GM23248 (cell line): ENCODE measurements around the gene DDX3X. TPM values are rescaled to one million over a fixed set of nuclear protein-coding genes. Genes with fewer than 3 reads are reported as not detected.

ENCODE experiments used
- DNase-seq: peaks from one replicate; pipeline ENCODE4 v3.0.0-alpha.2; 2015
- H2AFZ ChIP-seq: fragments of 200-600 bp; sonication (generic); 2 replicates; pipeline ENCODE4 v1.6.1; 2016; ENCODE audit warnings: antibody characterized with exemption
- H3F3A ChIP-seq: fragments of 200-600 bp; sonication (generic); 2 replicates; pipeline ENCODE4 v1.6.1; 2016; ENCODE audit warnings: mild to moderate bottlenecking, antibody characterized with exemption, mixed run types; ENCODE audit not compliant: insufficient read depth
- H3K27ac ChIP-seq: fragments of 200-600 bp; sonication (generic); 2 replicates; pipeline ENCODE4 v1.5.1; 2016; ENCODE audit warnings: mild to moderate bottlenecking
- H3K27me3 ChIP-seq: fragments of 200-600 bp; sonication (generic); replicated peaks from 2 replicates; pipeline ENCODE4 v1.6.1; 2016; ENCODE audit warnings: mild to moderate bottlenecking; ENCODE audit not compliant: insufficient read depth
- H3K36me3 ChIP-seq: fragments of 200-600 bp; sonication (generic); 2 replicates; pipeline ENCODE4 v1.6.1; 2016; ENCODE audit warnings: low read depth, mild to moderate bottlenecking
- H3K4me1 ChIP-seq: fragments of 200-600 bp; sonication (generic); 2 replicates; pipeline ENCODE4 v1.6.1; 2016; ENCODE audit warnings: mild to moderate bottlenecking; ENCODE audit not compliant: insufficient read depth
- H3K4me2 ChIP-seq: fragments of 200-600 bp; sonication (generic); one replicate; pipeline ENCODE4 v1.6.1; 2016; ENCODE audit warnings: mild to moderate bottlenecking; ENCODE audit not compliant: unreplicated experiment
- H3K4me3 ChIP-seq: fragments of 200-600 bp; sonication (generic); 2 replicates; pipeline ENCODE4 v1.5.1; 2016; ENCODE audit warnings: mild to moderate bottlenecking
- H3K79me2 ChIP-seq: fragments of 200-600 bp; sonication (generic); 2 replicates; pipeline ENCODE4 v1.6.1; 2016; ENCODE audit warnings: mild to moderate bottlenecking; ENCODE audit not compliant: insufficient read depth
- H3K9ac ChIP-seq: fragments of 200-600 bp; sonication (generic); 2 replicates; pipeline ENCODE4 v1.6.1; 2016; ENCODE audit warnings: mild to moderate bottlenecking
- H3K9me2 ChIP-seq: fragments of 200-600 bp; sonication (generic); 2 replicates; pipeline ENCODE4 v1.6.1; 2016; ENCODE audit warnings: mixed run types, mild to moderate bottlenecking, moderate library complexity; ENCODE audit not compliant: insufficient read depth
- H3K9me3 ChIP-seq: fragments of 200-600 bp; sonication (generic); one replicate; pipeline ENCODE4 v1.6.1; 2017; ENCODE audit warnings: low read depth
- H4K20me1 ChIP-seq: fragments of 200-600 bp; sonication (generic); 2 replicates; pipeline ENCODE4 v1.6.0; 2016; ENCODE audit not compliant: insufficient read depth
- EZH2 ChIP-seq: fragments of 200-600 bp; sonication (generic); IDR thresholded peaks from 2 replicates; pipeline ENCODE4 v1.6.1; 2018; ENCODE audit warnings: antibody characterized with exemption, mild to moderate bottlenecking; ENCODE audit not compliant: insufficient read depth, poor library complexity, severe bottlenecking
- EZH2phosphoT487 ChIP-seq: fragments of 200-600 bp; sonication (generic); IDR thresholded peaks from 2 replicates; pipeline ENCODE4 v1.6.1; 2018; ENCODE audit warnings: antibody characterized with exemption, moderate library complexity, mild to moderate bottlenecking, low read depth; ENCODE audit not compliant: insufficient read depth
- WGBS, 2 experiments: methylation state at CpG; one replicate each; pipeline ENCODE4 v1.1.6; 2015 to 2017; ENCODE audit warnings: low lambda C conversion rate in 2 of 2, low coverage in 1 of 2; ENCODE audit errors: missing lambda C conversion rate in 2 of 2; 5-methylcytosine and 5-hydroxymethylcytosine counted together
- in situ Hi-C: fragments of 300-500 bp; cut with MboI; formaldehyde crosslinking; loops from 2 replicates; pipeline ENCODE4 v1.15.0; 2020
- polyA plus RNA-seq: library from polyadenylated mRNA; unstranded; fragments of >200 nt; fragmentation: Nextera tagmentation; extraction: Ambion mirVana; gene quantifications from 2 replicates; pipeline ENCODE4 v1.2.1, GENCODE V29; 2016
- total RNA-seq: library from RNA; depleted of rRNA; stranded (reverse); fragments of >200 nt; shearing (Covaris generic); gene quantifications from 2 replicates; pipeline ENCODE4 v1.2.3, GENCODE V29; 2014

The DDX3X gene
- total and polyA plus RNA-seq, 2 experiments from 2014 or later: 129 to 206 TPM

GRCh38 chrX:41327341-41327740 is 6.6 kb upstream of the DDX3X start:
- Histone ChIP-seq H3K27ac (no peak overlapping the region), H3K9me3 (no peaks in the 10 kb centered on the region), H3K4me1 (peaks cover 17% of the 10 kb centered on the region; the same call in 1 of the 2 replicates), H3K36me3 (no peaks in the 10 kb centered on the region), H2AFZ (no peak overlapping the region), H3K79me2 (no peaks in the 10 kb centered on the region), H3K4me2 (no peak overlapping the region), H3K9ac (no peak overlapping the region), H3K27me3 (no peaks in the 10 kb centered on the region), H3K4me3 (no peak overlapping the region), H4K20me1 (no peaks in the 10 kb centered on the region), H3K9me2 (no peaks in the 10 kb centered on the region), H3F3A (0 out of 2 replicates have a peak, but pooled peaks cover 8% of the 10 kb centered on the region)
- DNase-seq: no peak
- in situ Hi-C loops: no loop called here
- WGBS, 2 experiments: 90 to 94% methylated on average over 2 to 3 of the region's 3 CpGs
- TF ChIP-seq EZH2phosphoT487: no peak
- no peak for TF ChIP-seq EZH2

GRCh38 chrX:41329101-41329500 is 4.9 kb upstream of the DDX3X start:
- Histone ChIP-seq H3K4me2 (no peak overlapping the region), H3K27ac (no peak overlapping the region), H4K20me1 (no peaks in the 10 kb centered on the region), H3K4me1 (peaks cover 18% of the 10 kb centered on the region; the same call in 1 of the 2 replicates), H3K9me3 (no peaks in the 10 kb centered on the region), H3K9me2 (no peaks in the 10 kb centered on the region), H3F3A (0 out of 2 replicates have a peak, but pooled peaks cover 8% of the 10 kb centered on the region), H2AFZ (no peak overlapping the region), H3K79me2 (peaks cover under 1% of the 10 kb centered on the region; the same call in 1 of the 2 replicates), H3K9ac (no peak overlapping the region), H3K4me3 (no peak overlapping the region), H3K27me3 (no peaks in the 10 kb centered on the region), H3K36me3 (no peaks in the 10 kb centered on the region)
- TF ChIP-seq EZH2phosphoT487 (no peak), EZH2 (no peak)
- no peak for DNase-seq
- in situ Hi-C loops: no loop called here
- WGBS, 2 experiments: 98 to 100% methylated on average over 3 of the region's 3 CpGs

- peak overlapping the region; percentile 96 for H3K4me3 ChIP-seq
- no peak for DNase-seq
- H3K9me3 ChIP-seq: no peaks in the 10 kb centered on the region
- H3K27me3 ChIP-seq: no peaks in the 10 kb centered on the region
- peaks cover 18% of the 10 kb centered on the region; the same call in 1 of the 2 replicates for H3K4me1 ChIP-seq
- TF ChIP-seq EZH2 (no peak), EZH2phosphoT487 (no peak)
- H3K4me2 ChIP-seq: peak overlapping the region; percentile 84
- peaks cover 9% of the 10 kb centered on the region; the same call in 1 of the 2 replicates for H4K20me1 ChIP-seq
- in situ Hi-C loops: no loop called here
- peaks cover 28% of the 10 kb centered on the region for H3K79me2 ChIP-seq
- WGBS, 2 experiments: 93 to 100% methylated on average over 4 of the region's 4 CpGs
- no peaks in the 10 kb centered on the region for H3K36me3 ChIP-seq
- peak overlapping the region; percentile 97 for H2AFZ ChIP-seq
- peak overlapping the region; percentile 100 for H3K27ac ChIP-seq
- peak overlapping the region; percentile 100 for H3K9ac ChIP-seq
- peaks cover 26% of the 10 kb centered on the region for H3F3A ChIP-seq
- no peaks in the 10 kb centered on the region for H3K9me2 ChIP-seq
Observed at GRCh38 chrX:41332005-41332404, 2.0 kb upstream of the DDX3X start.

- H3K27ac ChIP-seq: peak overlapping the region; percentile 100
- H3K9me3 ChIP-seq: no peaks in the 10 kb centered on the region
- H3K36me3 ChIP-seq: no peaks in the 10 kb centered on the region
- H3K4me3 ChIP-seq: peak overlapping the region; percentile 96
- no peaks in the 10 kb centered on the region for H3K27me3 ChIP-seq
- in situ Hi-C loops: no loop called here
- no peaks in the 10 kb centered on the region for H3K9me2 ChIP-seq
- H4K20me1 ChIP-seq: peaks cover 14% of the 10 kb centered on the region; the same call in 1 of the 2 replicates
- WGBS, 2 experiments: 21 to 28% methylated on average over 11 to 19 of the region's 30 CpGs
- peaks cover 29% of the 10 kb centered on the region for H3F3A ChIP-seq
- TF ChIP-seq EZH2 (no peak), EZH2phosphoT487 (no peak)
- H3K9ac ChIP-seq: peak overlapping the region; percentile 100
- H3K4me2 ChIP-seq: peak overlapping the region; percentile 84
- peaks cover 20% of the 10 kb centered on the region for H3K4me1 ChIP-seq
- peak; percentile 56 for DNase-seq
- peak overlapping the region; percentile 91 for H2AFZ ChIP-seq
- peaks cover 33% of the 10 kb centered on the region for H3K79me2 ChIP-seq
Observed at GRCh38 chrX:41332408-41333002, 1.5 kb upstream of the DDX3X start.
